ENCODE measurements around the gene PPFIBP1.

GRCh38 chr12:27571463-27571862 is 47.5 kb downstream of the PPFIBP1 start:
- TF ChIP-seq CTCF (IDR thresholded peaks at IDR 0.05; ENCODE audit: low read depth, low read length) (no peak), POLR2A (IDR thresholded peaks at IDR 0.05; ENCODE audit: extremely low read depth, insufficient read length) (no peak)
